ENCODE data around the gene CCNL2. TPM values are rescaled to one million over a fixed set of nuclear protein-coding genes. Genes with fewer than 3 reads are reported as not detected.
"Not testable (repeated sequence)": the region's sequence is repeated elsewhere in the genome, so short reads cannot be mapped to it uniquely, and the experiment has no call there.

Gene CCNL2
- total RNA-seq, 1 donor from 2014 or later: 58.3 TPM

- ATAC-seq: peak; percentile 28
These were observed 20.9 kb upstream of the CCNL2 start for GRCh38 chr1:1419813-1420653.

- ATAC-seq: peak; percentile 19
These were observed 20.3 kb upstream of the CCNL2 start for GRCh38 chr1:1419363-1419812.

- ATAC-seq: peak; percentile 18
These were observed 19.6 kb upstream of the CCNL2 start for GRCh38 chr1:1418464-1419362.

DNA sequence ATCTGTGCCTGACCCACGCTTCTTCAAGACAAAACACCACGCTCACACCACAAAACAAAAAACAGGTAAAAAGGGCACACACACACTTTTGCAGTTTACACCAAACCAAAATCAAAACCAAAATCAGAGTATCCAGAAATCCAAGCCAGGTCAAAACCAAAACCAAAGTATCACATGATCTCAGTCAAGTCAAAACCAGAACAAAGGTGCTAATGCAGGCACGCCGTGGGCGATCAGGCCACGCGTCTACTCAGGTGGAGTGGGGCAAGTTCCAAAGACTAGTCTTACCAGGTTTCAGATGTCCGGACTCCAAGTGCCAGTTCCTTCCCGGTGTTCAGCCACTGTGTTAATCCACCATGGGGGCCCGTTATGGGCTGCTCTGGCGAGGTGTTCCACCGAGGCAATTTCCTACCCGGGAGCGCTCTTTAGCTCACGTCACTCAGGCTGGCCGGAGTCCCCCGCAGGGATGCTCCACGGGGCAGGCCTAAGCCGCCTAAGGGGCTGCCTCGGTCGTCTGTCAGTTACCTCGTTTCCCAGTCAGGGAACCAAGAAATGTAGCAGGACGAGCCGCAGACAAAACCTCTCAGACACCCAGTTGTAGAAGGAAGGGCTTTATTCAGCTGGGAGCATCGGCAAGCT, 18.8 kb upstream of the CCNL2 start:
- ATAC-seq: peak; percentile 38

- ATAC-seq: not testable (repeated sequence)
These were observed 18.3 kb upstream of the CCNL2 start for GRCh38 chr1:1417396-1417795.

GRCh38 chr1:1415751-1416150, 16.6 kb upstream of the CCNL2 start:
- ATAC-seq: no peak

DNA sequence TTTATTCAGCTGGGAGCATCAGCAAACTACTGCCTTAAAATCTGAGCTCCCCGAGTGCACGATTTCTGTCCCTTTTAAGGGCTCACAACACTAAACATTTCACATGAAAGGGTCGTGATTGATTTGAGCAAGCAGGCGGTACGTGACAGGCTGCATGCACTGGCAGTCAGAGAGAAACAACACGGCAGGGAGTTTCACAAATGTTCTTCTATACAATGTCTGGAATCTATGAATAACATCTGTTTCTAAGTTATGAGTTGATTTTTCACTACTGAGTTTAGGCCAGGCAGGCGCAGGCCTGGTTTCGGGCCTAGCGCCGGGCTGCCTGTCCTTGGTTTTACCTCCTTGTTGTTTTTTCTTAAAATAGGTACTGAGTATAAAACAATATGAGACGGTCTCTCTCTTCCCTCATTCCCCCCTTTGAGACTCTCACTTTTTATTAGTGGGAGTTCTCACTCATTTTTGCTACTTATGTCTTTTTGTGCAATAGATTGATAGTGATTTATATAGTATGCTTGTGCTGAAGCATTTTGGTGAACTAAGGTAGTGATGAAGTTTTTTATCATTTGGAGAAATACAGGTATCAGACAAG, 13.3 kb upstream of the CCNL2 start:
- not testable (repeated sequence) for ATAC-seq

- no peak for ATAC-seq
These were observed 12.5 kb upstream of the CCNL2 start for GRCh38 chr1:1411626-1412025.

DNA sequence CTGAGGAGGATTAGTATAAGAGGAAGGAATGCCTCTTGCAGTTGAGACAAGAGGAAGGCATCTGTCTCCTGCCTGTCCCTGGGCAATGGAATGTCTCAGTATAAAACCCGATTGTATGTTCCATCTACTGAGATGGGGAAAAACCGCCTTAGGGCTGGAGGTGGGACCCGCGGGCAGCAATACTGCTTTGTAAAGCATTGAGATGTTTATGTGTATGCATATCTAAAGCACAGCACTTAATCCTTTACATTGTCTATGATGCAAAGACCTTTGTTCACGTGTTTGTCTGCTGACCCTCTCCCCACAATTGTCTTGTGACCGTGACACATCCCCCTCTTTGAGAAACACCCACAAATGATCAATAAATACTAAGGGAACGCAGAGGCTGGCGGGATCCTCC, 11.1 kb upstream of the CCNL2 start:
- not testable (repeated sequence) for ATAC-seq

GRCh38 chr1:1407636-1408318, 8.6 kb upstream of the CCNL2 start:
- ATAC-seq: peak; percentile 4

DNA sequence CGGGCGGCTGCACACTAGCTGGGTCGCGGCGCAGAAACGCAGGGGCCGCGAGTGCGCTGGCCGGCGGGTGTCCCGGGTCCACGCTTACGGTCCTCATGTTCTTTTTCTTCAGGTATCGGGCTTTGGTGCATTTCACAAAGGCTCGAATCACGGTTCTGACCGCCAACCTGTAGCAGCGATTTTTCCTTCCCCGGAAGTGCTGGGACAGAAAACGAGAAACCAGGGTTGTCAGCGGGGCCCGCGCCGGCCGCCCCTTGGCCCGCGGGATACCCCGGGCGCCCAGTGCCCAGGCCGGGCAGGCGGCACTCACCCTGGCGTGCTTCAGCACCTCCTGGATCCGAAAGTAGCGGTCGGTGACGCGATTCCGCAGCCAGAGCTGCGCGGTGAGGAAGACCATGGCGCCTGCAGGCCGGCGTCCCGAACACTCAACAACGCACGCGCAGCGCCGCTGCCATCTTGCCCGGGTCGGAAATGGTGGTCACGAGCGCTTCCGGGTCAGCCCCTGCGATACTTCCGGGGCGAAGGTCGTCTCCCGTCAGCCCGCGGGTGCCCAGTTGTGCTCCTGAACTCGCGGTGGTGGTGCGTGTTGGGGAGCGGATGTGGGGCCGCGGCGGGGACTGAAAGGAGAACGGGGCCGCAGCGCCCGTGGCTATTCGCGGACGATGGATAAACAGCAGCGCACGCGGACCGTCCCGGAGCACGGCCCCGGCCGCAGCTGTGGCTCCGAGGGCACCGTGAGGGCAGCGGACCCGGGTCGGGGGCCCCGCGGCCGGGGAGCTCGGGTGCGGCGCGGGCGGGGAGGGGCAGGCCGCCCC, 7.9 kb upstream of the CCNL2 start, which contains the start of gene MRPL20:
Gene MRPL20, minus strand, starts transcription at position 473 of the 815 bp plus-strand sequence. Its CDS starts 76 bp downstream, at position 397.
- ATAC-seq: peak; percentile 95

DNA sequence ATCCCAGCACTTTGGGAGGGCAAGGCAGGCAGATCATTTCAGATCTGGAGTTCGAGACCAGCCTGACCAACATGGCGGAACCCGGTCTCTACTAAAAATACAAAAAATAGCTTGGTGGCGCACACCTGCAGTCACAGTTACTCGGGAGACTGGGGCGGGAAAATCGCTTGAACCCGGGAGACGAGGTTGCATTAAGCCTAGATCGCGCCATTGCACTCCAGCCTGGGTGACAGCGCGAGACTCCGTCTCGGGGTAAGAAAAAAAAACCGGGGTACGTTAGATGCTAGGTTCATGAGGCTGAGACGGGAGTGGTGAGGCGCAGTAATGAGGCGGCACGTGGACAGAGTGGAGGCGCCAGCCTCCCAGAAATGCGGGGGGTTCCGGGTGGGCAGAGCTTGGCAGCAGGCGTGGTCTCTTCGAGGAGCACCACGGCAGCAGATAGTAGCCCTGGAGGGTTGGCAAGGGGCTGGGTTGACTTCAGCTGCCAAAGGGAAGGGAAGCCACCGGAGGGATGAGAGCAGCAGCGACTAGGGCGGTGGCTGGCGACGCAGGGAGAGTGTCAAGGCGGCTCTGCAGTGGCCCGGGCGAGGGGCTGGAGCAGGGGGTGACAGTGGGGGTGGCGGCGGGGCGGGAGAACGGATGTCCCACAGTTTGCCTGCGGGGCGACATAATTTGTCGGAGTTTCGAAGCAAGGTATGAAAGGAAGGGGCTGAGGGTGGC, 7.1 kb upstream of the CCNL2 start:
- ATAC-seq: peak; percentile 9

- no peak for ATAC-seq
These were observed 4.5 kb upstream of the CCNL2 start for GRCh38 chr1:1403653-1404052.

DNA sequence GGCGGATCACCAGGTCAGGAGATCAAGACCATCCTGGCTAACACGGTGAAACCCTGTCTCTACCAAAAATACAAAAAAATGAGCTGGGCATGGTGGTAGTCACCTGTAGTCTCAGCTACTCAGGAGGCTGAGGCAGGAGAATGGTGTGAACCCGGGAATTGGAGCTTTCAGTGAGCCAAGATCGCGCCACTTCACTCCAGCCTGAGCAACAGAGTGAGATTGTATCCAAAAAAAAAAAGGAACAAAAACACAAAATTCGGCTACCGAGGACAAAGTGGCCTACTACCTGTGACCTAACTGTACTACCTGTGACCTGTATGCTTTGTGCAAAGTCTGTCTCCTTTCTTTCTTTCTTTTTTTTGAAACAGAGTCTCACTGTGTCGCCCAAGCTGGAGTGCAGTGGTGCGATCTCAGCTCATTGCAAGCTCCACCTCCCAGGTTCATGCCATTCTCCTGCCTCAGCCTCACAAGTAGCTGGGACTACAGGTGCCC, 3.8 kb upstream of the CCNL2 start:
- not testable (repeated sequence) for ATAC-seq

DNA sequence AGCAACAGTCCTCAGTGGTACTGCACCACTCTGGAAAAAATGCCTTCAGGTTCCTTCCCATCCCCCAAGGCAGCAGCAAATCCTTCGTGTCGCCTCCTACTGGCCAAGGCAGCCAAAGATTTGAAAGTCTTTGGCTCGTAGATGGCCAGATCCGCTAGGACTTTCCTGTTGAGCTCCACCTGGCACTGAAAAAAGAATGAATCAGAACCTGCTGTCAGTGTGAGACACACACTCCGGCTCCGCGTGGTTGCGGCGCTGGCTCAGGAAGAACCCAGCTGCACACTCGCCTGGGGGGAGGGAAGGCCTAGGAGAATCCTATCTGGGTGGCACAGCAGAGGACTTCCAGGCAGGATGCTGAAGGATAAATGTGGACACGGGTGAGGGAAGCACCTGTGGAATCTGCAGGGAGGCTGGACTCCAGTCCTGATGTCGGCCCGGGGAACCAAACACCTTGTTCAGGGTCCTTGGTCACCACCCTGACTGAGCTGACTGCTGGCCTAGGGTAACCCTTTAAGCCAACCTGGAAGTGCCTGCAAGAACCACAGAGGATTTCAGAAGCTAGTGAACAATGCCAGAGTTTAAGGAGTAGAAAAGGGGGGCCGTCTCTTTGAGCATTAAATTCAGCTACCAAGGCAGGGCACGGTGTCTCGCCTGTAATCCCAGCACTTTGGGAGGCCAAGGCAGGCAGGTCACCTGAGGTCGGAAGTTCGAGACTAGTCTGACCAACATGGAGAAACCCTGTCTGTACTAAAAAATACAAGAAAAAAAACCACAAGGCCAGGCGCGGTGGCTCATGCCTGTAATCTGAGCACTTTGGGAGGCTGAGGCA, 3.2 kb upstream of the CCNL2 start:
- peak; percentile 29 for ATAC-seq

DNA sequence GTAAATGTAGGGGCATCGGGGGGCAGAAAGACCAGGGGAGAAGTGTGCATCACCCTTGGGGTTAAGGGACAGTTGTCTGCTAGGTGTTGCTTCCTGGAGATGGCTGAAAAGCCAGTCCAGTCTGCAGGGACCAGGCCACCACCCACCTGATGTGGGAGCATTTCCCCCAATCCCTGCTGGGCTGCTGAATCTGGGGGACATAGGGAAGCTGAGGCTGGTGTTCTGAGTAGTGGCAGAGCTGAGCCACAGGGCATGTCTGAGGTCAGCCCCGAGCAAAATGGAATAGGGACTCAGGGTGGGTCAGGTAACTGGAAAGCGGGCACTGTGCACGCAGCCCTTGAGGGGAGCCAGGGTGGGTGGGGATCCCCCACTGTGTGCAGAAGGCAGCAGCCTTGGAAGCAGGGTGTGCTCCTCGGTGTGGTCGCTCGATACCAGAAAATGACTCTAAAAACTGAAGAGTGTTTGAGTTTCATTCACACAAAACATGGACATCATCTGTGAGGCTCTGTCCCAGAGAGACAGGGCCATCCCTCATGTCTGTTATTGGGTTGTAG, 2.4 kb upstream of the CCNL2 start:
- ATAC-seq: no peak

- ATAC-seq: no peak
These were observed 1.7 kb upstream of the CCNL2 start for GRCh38 chr1:1400576-1401456.

Measured in esophagus mucosa (tissue), 1 donor.